Transverse colon (tissue), 3 donors: Measurements from ENCODE around the gene GNAQ.

Experiments
- POLR2A ChIP-seq: fragments of 450-650 bp; IDR thresholded peaks from one replicate; pipeline ENCODE4 v1.6.1; 2016; ENCODE audit warnings: antibody characterized with exemption, mild to moderate bottlenecking, moderate library complexity
- TF ChIP-seq, protein P1 (sequence below), 5 experiments: fragments of 200-600 bp in 3 of 5; fragments of 450-650 bp in 2 of 5; sonication (generic) in 3 of 5; IDR thresholded peaks; 1 replicate in 2 of 5; 2 replicates in 3 of 5; pipeline ENCODE4 v1.5.1; 2016 to 2017; ENCODE audit warnings: antibody characterized with exemption in 5 of 5, inconsistent platforms in 3 of 5, mild to moderate bottlenecking in 2 of 5, moderate library complexity in 1 of 5

- TF ChIP-seq, protein P1, sequence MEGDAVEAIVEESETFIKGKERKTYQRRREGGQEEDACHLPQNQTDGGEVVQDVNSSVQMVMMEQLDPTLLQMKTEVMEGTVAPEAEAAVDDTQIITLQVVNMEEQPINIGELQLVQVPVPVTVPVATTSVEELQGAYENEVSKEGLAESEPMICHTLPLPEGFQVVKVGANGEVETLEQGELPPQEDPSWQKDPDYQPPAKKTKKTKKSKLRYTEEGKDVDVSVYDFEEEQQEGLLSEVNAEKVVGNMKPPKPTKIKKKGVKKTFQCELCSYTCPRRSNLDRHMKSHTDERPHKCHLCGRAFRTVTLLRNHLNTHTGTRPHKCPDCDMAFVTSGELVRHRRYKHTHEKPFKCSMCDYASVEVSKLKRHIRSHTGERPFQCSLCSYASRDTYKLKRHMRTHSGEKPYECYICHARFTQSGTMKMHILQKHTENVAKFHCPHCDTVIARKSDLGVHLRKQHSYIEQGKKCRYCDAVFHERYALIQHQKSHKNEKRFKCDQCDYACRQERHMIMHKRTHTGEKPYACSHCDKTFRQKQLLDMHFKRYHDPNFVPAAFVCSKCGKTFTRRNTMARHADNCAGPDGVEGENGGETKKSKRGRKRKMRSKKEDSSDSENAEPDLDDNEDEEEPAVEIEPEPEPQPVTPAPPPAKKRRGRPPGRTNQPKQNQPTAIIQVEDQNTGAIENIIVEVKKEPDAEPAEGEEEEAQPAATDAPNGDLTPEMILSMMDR (IDR thresholded peaks at IDR 0.05) = no peak
- no peak for TF ChIP-seq POLR2A
These were observed 14.5 kb upstream of the GNAQ start for GRCh38 chr9:78046112-78046511.
